Gastrocnemius medialis (tissue), 4 donors: Measurements from ENCODE around the gene TRIM25. TPM values are rescaled to one million over a fixed set of nuclear protein-coding genes. Genes with fewer than 3 reads are reported as not detected.

Experiments used
- ATAC-seq, 2 donors: fragments of 150-250 bp; one replicate each; pipeline ENCODE4 v1.9.1; 2016
- DNase-seq, 2 donors: peaks; one replicate each; pipeline ENCODE4 v3.0.0-alpha.2; 2019
- H3K27ac ChIP-seq, 4 donors: fragments of 200-600 bp; sonication (generic); 1 replicate in 1 of 4; 2 replicates in 3 of 4; pipeline ENCODE4 v1.5.1; 2016 to 2018; ENCODE audit warnings: mild to moderate bottlenecking in 2 of 4, moderate library complexity in 1 of 4
- H3K27me3 ChIP-seq, 3 donors: fragments of 200-600 bp; sonication (generic) in 2 of 3; 1 replicate in 1 of 3; 2 replicates in 2 of 3; pipeline versions ENCODE4 v1.5.1 to v1.6.0; 2016 to 2019; ENCODE audit warnings: mild to moderate bottlenecking in 1 of 3, moderate library complexity in 1 of 3
- H3K36me3 ChIP-seq, 2 donors: fragments of 200-600 bp; sonication (generic) in 1 of 2; one replicate each; pipeline ENCODE4 v1.5.1; 2017 to 2018
- H3K4me1 ChIP-seq, 2 donors: fragments of 200-600 bp; sonication (generic) in 1 of 2; one replicate each; pipeline ENCODE4 v1.5.1; 2016 to 2017; ENCODE audit warnings: mild to moderate bottlenecking in 2 of 2
- H3K4me3 ChIP-seq, 4 donors: fragments of 200-600 bp; sonication (generic) in 3 of 4; 1 replicate in 1 of 4; 2 replicates in 3 of 4; pipeline ENCODE4 v1.5.1; 2016 to 2019; ENCODE audit warnings: mild to moderate bottlenecking in 2 of 4
- H3K9me3 ChIP-seq, 3 donors: fragments of 200-600 bp; sonication (generic) in 2 of 3; 1 replicate in 1 of 3; 2 replicates in 2 of 3; pipeline ENCODE4 v1.5.1; 2016 to 2019
- CTCF ChIP-seq, 5 experiments: fragments of 450-650 bp in 3 of 5; fragments of 200-600 bp in 2 of 5; sonication (generic) in 2 of 5; IDR thresholded peaks in 4 of 5; conservative IDR thresholded peaks in 1 of 5; 1 replicate in 4 of 5; 2 replicates in 1 of 5; pipeline ENCODE4 v1.5.1; 2016 to 2019; ENCODE audit warnings: antibody characterized with exemption in 5 of 5, mild to moderate bottlenecking in 3 of 5, moderate library complexity in 3 of 5
- POLR2A ChIP-seq, 2 donors: fragments of 450-650 bp; IDR thresholded peaks; one replicate each; pipeline ENCODE4 v1.6.1; 2017; ENCODE audit warnings: antibody characterized with exemption in 2 of 2, mild to moderate bottlenecking in 2 of 2, moderate library complexity in 2 of 2
- in situ Hi-C, 4 donors: fragments of 200-750 bp; cut with MboI; loops; one replicate each; pipeline versions ENCODE4 v1.15.0 to v1.8.0; 2017; ENCODE audit warnings: low sequenced_read_pairs in 4 of 4
- intact Hi-C: fragments of 100-400 bp; cut with DNase I; formaldehyde crosslinking; loops from one replicate; pipeline ENCODE4 v1.15.1; 2023; ENCODE audit warnings: low total_unique reads
- total RNA-seq, 4 donors: library from RNA; depleted of rRNA; stranded (reverse); fragments of >200 nt; gene quantifications; one replicate each; pipeline versions ENCODE4 v1.1.0 to v1.2.3, GENCODE V29; 2016

TRIM25 gene
- total RNA-seq, 4 donors from 2014 or later = 8.5 to 18.2 (median 15.1) TPM

GRCh38 chr17:56896217-56896967, 17.5 kb downstream of the TRIM25 start:
- ATAC-seq (no peak), DNase-seq (no peak)
- Histone ChIP-seq H3K36me3 (peaks cover 0 to 91% of the 10 kb centered on the region in 2 donors), H3K4me1 (peaks cover 0 to under 1% of the 10 kb centered on the region in 2 donors), H3K4me3 (no peak overlapping the region), H3K9me3 (no peaks in the 10 kb centered on the region), H3K27me3 (no peaks in the 10 kb centered on the region), H3K27ac (no peak overlapping the region)
- TF ChIP-seq POLR2A (IDR thresholded peaks at IDR 0.05) (no peak), CTCF (IDR thresholded peaks at IDR 0.05 in 4 of 5, conservative IDR thresholded peaks at IDR 0.05 in 1 of 5) (no peak)
- intact Hi-C loops = no loop called here
- in situ Hi-C loops = no loop called here

GRCh38 chr17:56894859-56895455, 18.9 kb downstream of the TRIM25 start:
- in situ Hi-C loops (no loop called here), intact Hi-C loops (no loop called here)
- TF ChIP-seq CTCF (IDR thresholded peaks at IDR 0.05 in 4 of 5, conservative IDR thresholded peaks at IDR 0.05 in 1 of 5) (no peak), POLR2A (IDR thresholded peaks at IDR 0.05) (no peak)
- Histone ChIP-seq H3K4me1 (no peaks in the 10 kb centered on the region), H3K27me3 (no peaks in the 10 kb centered on the region), H3K9me3 (no peaks in the 10 kb centered on the region), H3K27ac (no peak overlapping the region), H3K4me3 (no peak overlapping the region), H3K36me3 (peaks cover 0 to 91% of the 10 kb centered on the region in 2 donors)
- DNase-seq (no peak), ATAC-seq (no peak)

GRCh38 chr17:56893503-56893902, 20.3 kb downstream of the TRIM25 start:
- no peak for DNase-seq
- Histone ChIP-seq H3K27ac (no peak overlapping the region), H3K4me1 (no peaks in the 10 kb centered on the region), H3K27me3 (no peaks in the 10 kb centered on the region), H3K9me3 (no peaks in the 10 kb centered on the region), H3K4me3 (no peak overlapping the region), H3K36me3 (peaks cover 0 to 88% of the 10 kb centered on the region in 2 donors)
- in situ Hi-C loops (no loop called here), intact Hi-C loops (no loop called here)
- no peak for ATAC-seq
- TF ChIP-seq POLR2A (IDR thresholded peaks at IDR 0.05) (no peak), CTCF (IDR thresholded peaks at IDR 0.05 in 4 of 5, conservative IDR thresholded peaks at IDR 0.05 in 1 of 5) (no peak)

GRCh38 chr17:56892333-56892732, 21.5 kb downstream of the TRIM25 start:
- H3K36me3 ChIP-seq = peaks cover 0 to 89% of the 10 kb centered on the region in 2 donors

More at GRCh38 chr17:56892333-56892732, 21.5 kb downstream of the TRIM25 start:
- in situ Hi-C loops (no loop called here), intact Hi-C loops (no loop called here)
- no peak for ATAC-seq
- Histone ChIP-seq H3K4me3 (no peak overlapping the region), H3K27ac (no peak overlapping the region), H3K4me1 (no peaks in the 10 kb centered on the region), H3K27me3 (no peaks in the 10 kb centered on the region), H3K9me3 (no peaks in the 10 kb centered on the region)
- no peak for DNase-seq
- TF ChIP-seq POLR2A (IDR thresholded peaks at IDR 0.05) (no peak), CTCF (IDR thresholded peaks at IDR 0.05 in 4 of 5, conservative IDR thresholded peaks at IDR 0.05 in 1 of 5) (no peak)
